Thoracic aorta (tissue), 2 donors: ENCODE data around the gene VPS35. TPM values are rescaled to one million over a fixed set of nuclear protein-coding genes. Genes with fewer than 3 reads are reported as not detected.

Experiments used
- ATAC-seq: fragments of 150-250 bp; one replicate; pipeline ENCODE4 v1.8.0; 2017; ENCODE audit warnings: low read depth; ENCODE audit not compliant: insufficient number of reproducible peaks, low FRiP score
- DNase-seq: peaks from one replicate; pipeline ENCODE4 v3.0.0-alpha.2; 2020; ENCODE audit warnings: low spot score
- H3K27ac ChIP-seq, 2 donors: fragments of 200-600 bp; sonication (generic); 1 replicate in 1 of 2; 2 replicates in 1 of 2; pipeline ENCODE4 v1.5.1; 2016; ENCODE audit warnings: mild to moderate bottlenecking in 2 of 2, moderate library complexity in 2 of 2
- H3K27me3 ChIP-seq: fragments of 200-600 bp; sonication (generic); replicated peaks from 2 replicates; pipeline ENCODE4 v1.6.0; 2016; ENCODE audit warnings: mild to moderate bottlenecking; ENCODE audit not compliant: insufficient read depth
- H3K36me3 ChIP-seq: fragments of 200-600 bp; sonication (generic); one replicate; pipeline ENCODE4 v1.5.1; 2016
- H3K4me1 ChIP-seq, 2 donors: fragments of 200-600 bp; sonication (generic); 1 replicate in 1 of 2; 2 replicates in 1 of 2; pipeline versions ENCODE4 v1.5.1 to v1.6.0; 2016; ENCODE audit warnings: low read depth in 2 of 2, mild to moderate bottlenecking in 1 of 2; ENCODE audit not compliant: control insufficient read depth in 1 of 2
- H3K4me3 ChIP-seq: fragments of 200-600 bp; sonication (generic); 2 replicates; pipeline ENCODE4 v1.5.1; 2016; ENCODE audit warnings: mild to moderate bottlenecking
- H3K9me3 ChIP-seq: fragments of 200-600 bp; sonication (generic); 2 replicates; pipeline ENCODE4 v1.5.1; 2016
- total RNA-seq, 2 donors: library from RNA; depleted of rRNA; stranded (reverse); fragments of >200 nt; gene quantifications; one replicate each; pipeline versions ENCODE4 v1.1.0 to v1.2.3, GENCODE V29; 2016
- TF ChIP-seq, protein P1 (sequence below): fragments of 200-600 bp; sonication (generic); IDR thresholded peaks from one replicate; pipeline ENCODE4 v1.5.1; 2019; ENCODE audit warnings: antibody characterized with exemption

VPS35 gene
- total RNA-seq, 2 donors from 2014 or later = 32.9 to 69.9 TPM

DNA sequence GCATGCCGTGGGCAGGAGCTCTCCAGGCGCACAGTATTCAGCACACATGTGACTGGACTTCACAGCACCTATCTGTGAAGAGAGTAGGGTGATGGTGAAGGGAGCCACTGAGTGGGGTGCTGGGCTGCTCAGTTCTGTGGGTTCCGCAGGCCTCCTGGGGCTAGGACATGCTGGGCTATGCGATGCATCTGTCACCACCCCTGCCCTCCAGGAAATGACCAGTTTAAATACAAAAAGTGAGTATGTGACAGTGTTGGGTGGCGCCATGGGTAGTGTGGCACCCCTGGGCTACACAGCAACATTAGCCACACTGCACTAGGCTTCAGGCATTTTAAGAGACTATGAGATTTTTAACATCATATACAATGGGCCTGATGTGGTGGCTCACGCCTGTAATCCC, 30.6 kb upstream of the VPS35 start:
- Histone ChIP-seq H3K9me3 (no peaks in the 10 kb centered on the region), H3K27ac (no peak overlapping the region), H3K4me1 (no peaks in the 10 kb centered on the region), H3K4me3 (no peak overlapping the region), H3K36me3 (no peaks in the 10 kb centered on the region), H3K27me3 (no peaks in the 10 kb centered on the region)
- DNase-seq (no peak), ATAC-seq (no peak)
- TF ChIP-seq, protein P1, sequence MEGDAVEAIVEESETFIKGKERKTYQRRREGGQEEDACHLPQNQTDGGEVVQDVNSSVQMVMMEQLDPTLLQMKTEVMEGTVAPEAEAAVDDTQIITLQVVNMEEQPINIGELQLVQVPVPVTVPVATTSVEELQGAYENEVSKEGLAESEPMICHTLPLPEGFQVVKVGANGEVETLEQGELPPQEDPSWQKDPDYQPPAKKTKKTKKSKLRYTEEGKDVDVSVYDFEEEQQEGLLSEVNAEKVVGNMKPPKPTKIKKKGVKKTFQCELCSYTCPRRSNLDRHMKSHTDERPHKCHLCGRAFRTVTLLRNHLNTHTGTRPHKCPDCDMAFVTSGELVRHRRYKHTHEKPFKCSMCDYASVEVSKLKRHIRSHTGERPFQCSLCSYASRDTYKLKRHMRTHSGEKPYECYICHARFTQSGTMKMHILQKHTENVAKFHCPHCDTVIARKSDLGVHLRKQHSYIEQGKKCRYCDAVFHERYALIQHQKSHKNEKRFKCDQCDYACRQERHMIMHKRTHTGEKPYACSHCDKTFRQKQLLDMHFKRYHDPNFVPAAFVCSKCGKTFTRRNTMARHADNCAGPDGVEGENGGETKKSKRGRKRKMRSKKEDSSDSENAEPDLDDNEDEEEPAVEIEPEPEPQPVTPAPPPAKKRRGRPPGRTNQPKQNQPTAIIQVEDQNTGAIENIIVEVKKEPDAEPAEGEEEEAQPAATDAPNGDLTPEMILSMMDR = no peak

DNA sequence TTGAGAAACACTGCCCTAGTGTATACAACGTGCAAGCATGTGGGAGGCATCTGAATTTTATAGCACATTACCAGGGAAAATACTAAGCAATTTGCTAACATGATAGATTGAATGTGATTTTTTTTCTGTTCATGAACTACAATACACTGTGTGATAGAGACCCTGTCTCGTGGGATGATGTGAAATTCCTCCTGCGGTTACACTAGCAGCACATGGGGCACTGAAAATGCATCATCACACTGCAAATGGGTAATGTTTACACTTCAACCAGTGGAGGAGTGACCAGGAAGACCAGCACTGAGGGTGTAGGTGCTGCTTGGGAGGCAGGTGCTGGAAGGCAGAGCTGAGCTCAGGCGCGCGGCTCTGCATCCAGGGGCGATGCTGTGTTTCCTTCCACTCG, 29.2 kb upstream of the VPS35 start:
- no peaks in the 10 kb centered on the region for H3K9me3 ChIP-seq
- TF ChIP-seq, protein P1 = no peak
- no peaks in the 10 kb centered on the region for H3K36me3 ChIP-seq
- no peak overlapping the region for H3K4me3 ChIP-seq
- H3K27ac ChIP-seq = no peak overlapping the region
- H3K27me3 ChIP-seq = no peaks in the 10 kb centered on the region
- DNase-seq = no peak
- no peak for ATAC-seq
- no peaks in the 10 kb centered on the region for H3K4me1 ChIP-seq

DNA sequence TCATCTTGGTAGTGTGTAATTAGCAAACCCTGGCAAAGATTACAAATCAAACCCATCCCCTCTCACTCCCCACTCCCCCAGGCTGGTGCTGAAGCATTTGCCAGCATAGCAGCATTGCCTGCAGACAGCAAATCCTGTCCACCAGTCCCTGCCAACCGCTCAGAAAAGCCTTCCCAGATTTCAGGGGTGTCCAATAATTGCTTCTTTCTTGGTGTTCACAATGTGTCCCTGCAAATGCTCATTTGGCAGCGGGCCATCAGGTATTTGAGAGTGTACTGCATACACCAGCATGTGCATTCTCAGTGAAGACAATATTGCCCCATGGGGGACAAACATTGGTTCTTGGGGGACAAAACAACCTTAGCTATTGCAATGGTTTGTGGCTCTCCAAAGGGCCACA, 28.7 kb upstream of the VPS35 start:
- Histone ChIP-seq H3K36me3 (no peaks in the 10 kb centered on the region), H3K9me3 (no peaks in the 10 kb centered on the region), H3K4me3 (no peak overlapping the region), H3K27me3 (no peaks in the 10 kb centered on the region), H3K27ac (no peak overlapping the region), H3K4me1 (no peaks in the 10 kb centered on the region)
- DNase-seq (no peak), ATAC-seq (no peak)
- TF ChIP-seq, protein P1 = no peak

DNA sequence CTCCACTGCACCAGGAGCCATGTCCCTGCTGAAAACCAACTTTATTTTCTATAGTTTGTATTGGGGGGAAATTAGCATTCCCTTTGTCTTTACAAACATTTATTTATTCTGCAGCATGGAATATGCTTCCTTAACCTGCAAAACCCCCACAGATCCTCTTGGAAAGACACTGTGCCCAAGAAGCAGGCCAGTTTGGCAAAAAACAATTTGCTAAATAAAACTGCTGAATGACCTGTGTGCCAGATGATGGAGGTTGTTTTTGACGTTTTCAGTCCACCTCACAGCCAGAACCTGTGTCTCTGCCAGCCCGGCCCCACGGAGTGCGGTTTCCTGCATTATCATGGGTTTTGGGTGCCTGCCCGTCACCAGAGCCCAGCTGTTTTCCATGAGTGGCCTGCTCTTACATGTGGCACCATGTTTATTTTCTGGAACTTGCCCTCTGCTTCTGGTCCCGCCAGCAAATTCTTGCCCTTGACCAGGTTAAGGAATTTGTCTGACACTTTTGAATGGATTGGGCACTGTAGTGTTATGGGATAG, 26.9 kb upstream of the VPS35 start:
- H3K27ac ChIP-seq = no peak overlapping the region
- H3K27me3 ChIP-seq = no peaks in the 10 kb centered on the region
- ATAC-seq (no peak), DNase-seq (no peak)
- H3K36me3 ChIP-seq = no peaks in the 10 kb centered on the region
- no peak overlapping the region for H3K4me3 ChIP-seq
- TF ChIP-seq, protein P1 = no peak
- H3K9me3 ChIP-seq = no peaks in the 10 kb centered on the region
- no peaks in the 10 kb centered on the region for H3K4me1 ChIP-seq

DNA sequence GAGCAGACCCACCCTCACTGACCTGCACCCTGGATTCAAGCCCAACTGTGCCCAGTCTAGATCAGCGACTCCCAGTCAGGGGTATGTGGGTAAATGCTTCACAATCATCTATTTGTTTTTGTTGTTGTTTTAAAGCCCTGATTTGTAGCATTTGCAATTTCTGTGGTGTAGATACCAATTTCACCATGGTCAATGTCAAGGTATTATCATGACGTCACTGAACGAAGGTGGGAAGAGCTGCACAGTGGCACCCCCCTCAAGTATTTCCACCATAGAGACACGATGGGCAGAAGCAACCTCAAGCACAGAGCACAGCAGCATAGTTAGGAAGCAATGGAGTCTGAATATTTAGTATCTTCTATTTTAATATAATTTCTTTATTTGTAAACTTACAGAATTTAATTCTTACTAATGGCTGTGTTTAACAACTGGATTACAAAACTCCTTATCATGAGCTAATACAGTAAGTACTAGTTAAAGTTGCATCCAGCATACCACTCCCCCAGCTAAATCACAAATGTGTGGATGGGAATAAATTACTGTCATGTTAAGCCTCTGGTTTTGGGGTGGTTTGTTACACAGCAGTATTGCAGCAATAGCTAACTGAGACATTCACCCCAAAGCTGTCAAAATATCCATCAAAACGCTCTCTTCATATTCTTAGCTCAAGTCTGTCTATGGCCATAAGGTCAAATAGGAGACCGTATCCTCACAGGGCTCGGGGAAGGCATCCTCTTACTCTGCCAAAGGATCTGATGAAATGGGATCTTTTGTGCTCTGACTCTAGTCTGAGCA, 26.0 kb upstream of the VPS35 start:
- no peaks in the 10 kb centered on the region for H3K36me3 ChIP-seq
- H3K4me3 ChIP-seq = no peak overlapping the region
- no peaks in the 10 kb centered on the region for H3K9me3 ChIP-seq
- no peaks in the 10 kb centered on the region for H3K27me3 ChIP-seq
- ATAC-seq = no peak
- no peaks in the 10 kb centered on the region for H3K4me1 ChIP-seq
- TF ChIP-seq, protein P1 = no peak
- DNase-seq = no peak
- no peak overlapping the region for H3K27ac ChIP-seq
